Adrenal gland (tissue), 12 donors: ENCODE measurements around the gene ATG14. TPM values are rescaled to one million over a fixed set of nuclear protein-coding genes. Genes with fewer than 3 reads are reported as not detected.
A peak's percentile ranks its signal among the peaks of the same experiment; 100 is the strongest.

Source experiments
- DNase-seq, 7 donors: peaks; one replicate each; pipeline ENCODE4 v3.0.0-alpha.2; 2019 to 2020
- H3K27ac ChIP-seq, 5 donors: fragments of 200-600 bp; sonication (generic) in 4 of 5; 1 replicate in 3 of 5; 2 replicates in 2 of 5; pipeline versions ENCODE4 v1.5.1 to v1.8.0; 2016 to 2020; ENCODE audit warnings: mild to moderate bottlenecking in 1 of 5
- H3K27me3 ChIP-seq: fragments of 200-600 bp; 2 replicates; pipeline ENCODE4 v1.8.0; 2021
- H3K36me3 ChIP-seq, 2 donors: fragments of 200-600 bp; replicated peaks in 1 of 2; 1 replicate in 1 of 2; 2 replicates in 1 of 2; pipeline versions ENCODE4 v1.5.1 to v1.8.0; 2018 to 2022
- H3K4me1 ChIP-seq, 2 donors: fragments of 200-600 bp; replicated peaks in 1 of 2; 1 replicate in 1 of 2; 2 replicates in 1 of 2; pipeline versions ENCODE4 v1.5.1 to v1.8.0; 2018 to 2021
- H3K4me3 ChIP-seq, 4 donors: fragments of 200-600 bp; sonication (generic) in 3 of 4; one replicate each; pipeline ENCODE4 v1.5.1; 2016 to 2018
- H3K9me3 ChIP-seq, 3 donors: fragments of 200-600 bp; sonication (generic) in 1 of 3; replicated peaks in 1 of 3; 1 replicate in 2 of 3; 2 replicates in 1 of 3; pipeline versions ENCODE4 v1.5.1 to v1.8.0; 2016 to 2021
- CTCF ChIP-seq, 6 experiments: fragments of 450-650 bp in 4 of 6; fragments of 200-600 bp in 2 of 6; sonication (generic) in 1 of 6; IDR thresholded peaks; 1 replicate in 5 of 6; 2 replicates in 1 of 6; pipeline versions ENCODE4 v1.5.1 to v1.8.0; 2016 to 2021; ENCODE audit warnings: antibody characterized with exemption in 6 of 6, mild to moderate bottlenecking in 2 of 6, moderate library complexity in 1 of 6
- POLR2A ChIP-seq, 2 donors: fragments of 450-650 bp; IDR thresholded peaks; one replicate each; pipeline ENCODE4 v1.6.1; 2017; ENCODE audit warnings: antibody characterized with exemption in 2 of 2, mild to moderate bottlenecking in 2 of 2, moderate library complexity in 1 of 2
- WGBS, 4 donors: extraction: QIAGEN DNeasy Blood & Tissue Kit in 2 of 4; methylation state at CpG; one replicate each; pipeline versions ENCODE4 v1.1.5 to v1.1.7; 2013 to 2017; 5-methylcytosine and 5-hydroxymethylcytosine counted together
- intact Hi-C, 2 donors: fragments of 100-400 bp; cut with DNase I; formaldehyde crosslinking; loops; one replicate each; pipeline versions ENCODE4 v1.14.1 to v1.15.0; 2022 to 2023
- polyA plus RNA-seq, 3 donors: library from polyadenylated mRNA; stranded (reverse); fragments of 200-250 nt in 2 of 3; fragments of 350-450 nt in 1 of 3; fragmentation: Illumina TruSeq in 1 of 3; extraction: RNeasy Lipid Tissue Mini Kit (QIAGEN cat#74804) in 1 of 3; gene quantifications; one replicate each; pipeline ENCODE4 v1.2.3, GENCODE V29; 2013 to 2014
- total RNA-seq, 9 donors: library from RNA; depleted of rRNA in 4 of 9; stranded (reverse); fragments of >200 nt in 4 of 9; fragments of 120-200 nt in 1 of 9; fragmentation: NEBNext Ultra II Directional in 1 of 9; extraction: Animal tissue kit (Norgen Biotek cat#: 25700) in 1 of 9; gene quantifications; one replicate each; pipeline versions ENCODE4 v1.1.0 to v1.2.4, GENCODE V29; 2013 to 2023
- donor health status: healthy with polysubstance abuse.
- donor health status: Bipolar disorder and iron deficiency.
- donor health status: DM: yes; HTN: yes; CAD: no.
- donor health status: DM: no; HTN: no; CAD: no.
- donor health status: DM: no; HTN: no; CAD: no.
- donor health status: DM: yes; HTN: yes; CAD: no.

ATG14 gene
- total and polyA plus RNA-seq, 12 donors, result 5.1 to 21.7 (median 12.2) TPM

- DNase-seq, result no peak
- H3K27me3 ChIP-seq, result no peaks in the 10 kb centered on the region
- intact Hi-C loops, result no loop called here
- H3K4me1 ChIP-seq, result no peaks in the 10 kb centered on the region
- TF ChIP-seq CTCF (IDR thresholded peaks at IDR 0.05), result no peak
- no peak for TF ChIP-seq POLR2A (IDR thresholded peaks at IDR 0.05)
- no peaks in the 10 kb centered on the region for H3K36me3 ChIP-seq
- no peak overlapping the region for H3K4me3 ChIP-seq
- H3K9me3 ChIP-seq, result no peaks in the 10 kb centered on the region
- no peak overlapping the region for H3K27ac ChIP-seq
Measured at GRCh38 chr14:55417955-55418354, 6.3 kb upstream of the ATG14 start.

DNA sequence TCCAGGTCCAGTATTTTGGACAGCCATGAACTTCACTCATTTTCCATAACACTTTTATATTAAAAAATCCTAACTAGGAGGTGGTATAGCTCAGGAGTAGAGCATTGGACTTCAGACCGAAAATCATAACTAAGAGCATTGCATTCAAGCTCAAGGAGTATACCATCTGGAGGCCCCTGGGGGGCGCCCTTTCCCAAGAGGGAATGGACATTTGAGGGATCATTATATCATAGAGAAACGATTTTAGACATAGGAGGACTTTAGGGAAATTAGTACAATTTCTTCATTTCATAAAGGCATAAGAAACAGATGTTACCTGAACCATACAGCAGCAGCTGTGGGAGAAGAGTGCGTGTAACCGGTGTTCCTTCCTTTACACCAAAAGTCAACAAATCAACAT is 5.2 kb upstream of the ATG14 start:
- H3K4me3 ChIP-seq, result no peak overlapping the region
- no peak for DNase-seq
- no peaks in the 10 kb centered on the region for H3K36me3 ChIP-seq
- WGBS, 4 donors, result 39 to 42% (median 41%) methylated on average over 5 of the region's 5 CpGs
- no peaks in the 10 kb centered on the region for H3K9me3 ChIP-seq
- H3K27ac ChIP-seq, result no peak overlapping the region
- no peaks in the 10 kb centered on the region for H3K27me3 ChIP-seq
- intact Hi-C loops, result no loop called here
- no peak for TF ChIP-seq POLR2A (IDR thresholded peaks at IDR 0.05)
- peak in 3 of 6 experiments; percentile 4 to 12 (median 7) for TF ChIP-seq CTCF (IDR thresholded peaks at IDR 0.05)
- peaks cover 5% of the 10 kb centered on the region in 2 donors for H3K4me1 ChIP-seq

GRCh38 chr14:55414551-55414950 is 2.9 kb upstream of the ATG14 start:
- no peak for DNase-seq
- H3K9me3 ChIP-seq, result no peaks in the 10 kb centered on the region
- H3K27me3 ChIP-seq, result no peaks in the 10 kb centered on the region
- H3K4me1 ChIP-seq, result peaks cover 5 to 20% of the 10 kb centered on the region in 2 donors
- 66 to 73% (median 70%) methylated on average over 3 of the region's 3 CpGs for WGBS, 4 donors
- intact Hi-C loops, result no loop called here
- H3K4me3 ChIP-seq, result no peak overlapping the region
- no peak for TF ChIP-seq POLR2A (IDR thresholded peaks at IDR 0.05)
- TF ChIP-seq CTCF (IDR thresholded peaks at IDR 0.05), result no peak
- no peak overlapping the region for H3K27ac ChIP-seq
- H3K36me3 ChIP-seq, result no peaks in the 10 kb centered on the region

DNA sequence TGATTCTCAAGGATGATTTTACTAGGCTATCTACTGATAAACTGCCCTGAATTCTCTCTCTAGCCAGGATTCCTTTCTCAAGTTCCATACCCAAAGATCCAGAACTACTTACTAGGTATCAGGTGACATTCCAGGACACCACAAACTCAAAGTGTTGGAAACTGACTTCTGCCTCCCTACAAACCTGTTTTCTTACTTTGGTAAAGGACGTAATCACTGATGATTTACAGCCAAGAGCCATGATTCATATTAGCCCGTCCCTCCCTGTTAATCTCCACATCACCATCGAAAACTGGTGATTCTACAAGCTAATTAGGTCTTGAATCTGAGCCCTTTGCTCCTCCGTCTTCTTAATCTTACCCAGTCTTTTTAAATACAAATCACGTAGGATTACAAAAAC is 1.0 kb upstream of the ATG14 start:
- H3K27ac ChIP-seq, result peak overlapping the region in 3 of 5 donors; percentile 19 to 85 (median 79)
- intact Hi-C loops, result no loop called here
- peak overlapping the region in 1 of 4 donors; percentile 99 for H3K4me3 ChIP-seq
- no peaks in the 10 kb centered on the region for H3K36me3 ChIP-seq
- peaks cover 5 to 29% of the 10 kb centered on the region in 2 donors for H3K4me1 ChIP-seq
- H3K9me3 ChIP-seq, result no peaks in the 10 kb centered on the region
- 36 to 46% (median 40%) methylated on average over 5 of the region's 5 CpGs for WGBS, 4 donors
- DNase-seq, result peak in 1 of 7 donors; percentile 27
- TF ChIP-seq POLR2A (IDR thresholded peaks at IDR 0.05), result no peak
- no peak for TF ChIP-seq CTCF (IDR thresholded peaks at IDR 0.05)
- H3K27me3 ChIP-seq, result no peaks in the 10 kb centered on the region
